GM12878 (cell line): ENCODE measurements around the gene HMOX2. TPM values are rescaled to one million over a fixed set of nuclear protein-coding genes. Genes with fewer than 3 reads are reported as not detected.

Source experiments
- ATAC-seq: fragments of 200-7000 bp; cut with Tn5 transposase; 3 replicates; pipeline ENCODE4 v1.9.1; 2020; ENCODE audit warnings: mild to moderate bottlenecking, moderate library complexity
- BruUV-seq: library from RNA; stranded (reverse); fragments of 400-500 nt; replicated peaks from 2 replicates; lab custom pipeline; 2021; lab: Mats Ljungman, UMichigan
- CTCF ChIA-PET: fragments of 300-600 bp; sonication (Branson Sonifier 250); formaldehyde crosslinking; extraction: SDS; loops from one replicate; lab custom pipeline; 2021; ENCODE audit warnings: inconsistent platforms; lab: Yijun Ruan, JAX
- POLR2A ChIA-PET: fragments of 350-600 bp; formaldehyde crosslinking; extraction: SDS; loops from one replicate; lab custom pipeline; 2021; ENCODE audit warnings: inconsistent platforms; lab: Charles Lee
- RAD21 ChIA-PET: fragments of 300-600 bp; sonication (Branson Sonifier 250); formaldehyde crosslinking; loops from one replicate; lab custom pipeline; 2023; ENCODE audit warnings: antibody characterized with exemption; ENCODE audit not compliant: unreplicated experiment; lab: Charles Lee
- SMC1A ChIA-PET: fragments of 300-600 bp; sonication (Branson Sonifier 250); formaldehyde crosslinking; loops from one replicate; lab custom pipeline; 2023; ENCODE audit not compliant: unreplicated experiment, uncharacterized antibody; lab: Charles Lee
- DNase-seq: peaks from one replicate; pipeline ENCODE4 v3.0.0-alpha.2; 2011; ENCODE audit warnings: low read depth, low spot score
- FAIRE-seq: peaks from 3 replicates; lab custom pipeline; 2011; peaks lifted over from hg19 to GRCh38; lab: Jason Lieb, UNC
- H2AFZ ChIP-seq: 2 replicates; pipeline ENCODE4 v1.6.0; 2011; ENCODE audit warnings: low read depth, low read length, control low read depth; ENCODE audit not compliant: control insufficient read depth
- H3K27ac ChIP-seq: 2 replicates; pipeline ENCODE4 v1.5.1; 2011; ENCODE audit warnings: control low read depth; ENCODE audit not compliant: control insufficient read depth, insufficient read depth
- H3K27me3 ChIP-seq, 2 experiments: replicated peaks in 1 of 2; 2 replicates each; pipeline versions ENCODE4 v1.6.0 to v1.6.1; 2011; ENCODE audit warnings: low read length in 1 of 2; ENCODE audit not compliant: control insufficient read depth in 2 of 2, insufficient read depth in 2 of 2
- H3K36me3 ChIP-seq, 2 experiments: 2 replicates each; pipeline ENCODE4 v1.5.1; 2011; ENCODE audit warnings: low read length in 1 of 2; ENCODE audit not compliant: control insufficient read depth in 2 of 2, insufficient read depth in 2 of 2
- H3K4me1 ChIP-seq: 2 replicates; pipeline ENCODE4 v1.6.1; 2011; ENCODE audit warnings: mild to moderate bottlenecking, low read length, moderate library complexity, mixed read lengths; ENCODE audit not compliant: control insufficient read depth, insufficient read depth
- H3K4me2 ChIP-seq: 2 replicates; pipeline ENCODE4 v1.6.0; 2011; ENCODE audit warnings: control low read depth; ENCODE audit not compliant: control insufficient read depth, insufficient read depth
- H3K4me3 ChIP-seq: fragments of 200-600 bp; sonication (generic); 2 replicates; pipeline ENCODE4 v1.5.1; 2016
- H3K79me2 ChIP-seq: 2 replicates; pipeline ENCODE4 v1.6.0; 2011; ENCODE audit warnings: low read length; ENCODE audit not compliant: control insufficient read depth, insufficient read depth
- H3K9ac ChIP-seq: 2 replicates; pipeline ENCODE4 v1.8.0; 2011; ENCODE audit warnings: low read length, control low read depth, mixed read lengths; ENCODE audit not compliant: control insufficient read depth, insufficient read depth
- H3K9me3 ChIP-seq: replicated peaks from 3 replicates; pipeline ENCODE4 v1.5.1; 2011; ENCODE audit warnings: mild to moderate bottlenecking, low read length; ENCODE audit not compliant: control insufficient read depth, insufficient read depth
- H4K20me1 ChIP-seq: 2 replicates; pipeline ENCODE4 v1.6.0; 2011; ENCODE audit not compliant: control insufficient read depth, insufficient read depth
- BACH1 ChIP-seq: fragments of 450-650 bp; IDR thresholded peaks from 2 replicates; pipeline ENCODE4 v1.6.1; 2017; ENCODE audit warnings: mild to moderate bottlenecking, borderline replicate concordance
- EED ChIP-seq: sonication (generic); IDR thresholded peaks from 2 replicates; pipeline ENCODE4 v1.6.1; 2016; ENCODE audit warnings: antibody characterized with exemption, low read depth
- HDAC2 ChIP-seq: fragments of 200-600 bp; sonication (generic); IDR thresholded peaks from 2 replicates; pipeline ENCODE4 v1.6.1; 2017
- IKZF2 ChIP-seq, 2 experiments: fragments of 450-650 bp; IDR thresholded peaks; 2 replicates each; pipeline ENCODE4 v1.6.1; 2017; ENCODE audit warnings: mild to moderate bottlenecking in 2 of 2, moderate library complexity in 2 of 2
- JUND ChIP-seq: IDR thresholded peaks from 2 replicates; pipeline ENCODE4 v1.6.1; 2012; ENCODE audit warnings: low read depth, mild to moderate bottlenecking, low read length, improper control_type of control experiment, moderate library complexity
- KAT2A ChIP-seq: conservative IDR thresholded peaks from 2 replicates; pipeline ENCODE4 v1.6.1; 2011; ENCODE audit warnings: low read depth, low read length; ENCODE audit not compliant: control insufficient read depth
- MEF2A ChIP-seq: IDR thresholded peaks from 2 replicates; pipeline ENCODE4 v1.6.1; 2011; ENCODE audit warnings: low read depth, mild to moderate bottlenecking, low read length, moderate library complexity; ENCODE audit not compliant: insufficient read depth
- MXI1 ChIP-seq: fragments of 150-350 bp; IDR thresholded peaks from 2 replicates; pipeline ENCODE4 v1.6.1; 2011; ENCODE audit warnings: low read depth, mild to moderate bottlenecking, inconsistent platforms, low read length, improper control_type of control experiment
- PML ChIP-seq: IDR thresholded peaks from 2 replicates; pipeline ENCODE4 v1.6.1; 2012; ENCODE audit warnings: low read length, inconsistent platforms
- POLR2A ChIP-seq: IDR thresholded peaks from 2 replicates; pipeline ENCODE4 v1.6.1; 2011; ENCODE audit warnings: low read depth, mild to moderate bottlenecking, low read length
- RELA ChIP-seq: fragments of 450-650 bp; IDR thresholded peaks from 2 replicates; pipeline ENCODE4 v1.8.0; 2014; ENCODE audit warnings: borderline replicate concordance; ENCODE audit not compliant: partially characterized antibody
- SMAD5 ChIP-seq: IDR thresholded peaks from 2 replicates; pipeline ENCODE4 v1.6.1; 2016; ENCODE audit warnings: antibody characterized with exemption, low read depth
- SMC3 ChIP-seq: IDR thresholded peaks from 2 replicates; pipeline ENCODE4 v1.6.1; 2011; ENCODE audit warnings: low read length, improper control_type of control experiment, borderline replicate concordance
- SREBF2 ChIP-seq: IDR thresholded peaks from 2 replicates; pipeline ENCODE4 v1.6.1; 2012; ENCODE audit warnings: mild to moderate bottlenecking, low read length
- SUZ12 ChIP-seq: fragments of 200-600 bp; sonication (generic); IDR thresholded peaks from one replicate; pipeline ENCODE4 v1.6.1; 2018; ENCODE audit warnings: antibody characterized with exemption, mild to moderate bottlenecking; ENCODE audit not compliant: unreplicated experiment
- YY1 ChIP-seq: IDR thresholded peaks from 2 replicates; pipeline ENCODE4 v1.6.1; 2011; ENCODE audit warnings: low read depth, mild to moderate bottlenecking, low read length
- ZNF24 ChIP-seq: fragments of 450-650 bp; IDR thresholded peaks from 2 replicates; pipeline ENCODE4 v1.6.1; 2017; ENCODE audit warnings: antibody characterized with exemption, mild to moderate bottlenecking
- ZSCAN29 ChIP-seq: fragments of 450-650 bp; IDR thresholded peaks from 2 replicates; pipeline ENCODE4 v1.6.1; 2017; ENCODE audit warnings: mild to moderate bottlenecking, moderate library complexity
- in situ Hi-C: fragments of 300-500 bp; cut with MboI; formaldehyde crosslinking; loops from 9 replicates; pipeline ENCODE4 v1.14.3; 2018; ENCODE audit warnings: mixed read lengths
- intact Hi-C: fragments of 100-400 bp; cut with micrococcal nuclease; formaldehyde crosslinking; loops from one replicate; pipeline ENCODE4 v1.14.2; 2022; ENCODE audit not compliant: unreplicated experiment
- polyA plus RNA-seq, 11 experiments: library from polyadenylated mRNA; depleted of rRNA in 4 of 11; unstranded in 6 of 11; stranded (reverse) in 5 of 11; fragments of >200 nt; fragmentation: Nextera tagmentation in 4 of 11; fragmentation: Illumina TruSeq in 1 of 11; extraction: Ambion mirVana in 4 of 11; extraction: Trizol in 1 of 11; gene quantifications; 1 replicate in 1 of 11; 2 replicates in 10 of 11; pipeline versions ENCODE4 v1.2.1 to v1.2.3, GENCODE V29; 2011 to 2016; ENCODE audit warnings: inconsistent platforms in 2 of 11, missing spikeins in 2 of 11, low read depth in 1 of 11
- total RNA-seq, 4 experiments: library from RNA; depleted of rRNA in 3 of 4; stranded (reverse); fragments of >200 nt in 3 of 4; fragmentation: Illumina TruSeq in 1 of 4; extraction: Trizol in 1 of 4; gene quantifications; 2 replicates each; pipeline versions ENCODE4 v1.2.1 to v1.2.3, GENCODE V29; 2013 to 2021
- TF ChIP-seq, protein P1 (sequence below): fragments of 450-650 bp; IDR thresholded peaks from 2 replicates; pipeline ENCODE4 v1.6.1; 2017; ENCODE audit warnings: mild to moderate bottlenecking, low read depth, inconsistent platforms; ENCODE audit not compliant: poor library complexity, severe bottlenecking
- TF ChIP-seq, protein P2 (sequence below): IDR thresholded peaks from 2 replicates; pipeline ENCODE4 v1.6.1; 2011; ENCODE audit warnings: borderline replicate concordance, low read depth, mild to moderate bottlenecking, moderate library complexity, mixed read lengths, low read length; ENCODE audit not compliant: insufficient read depth; ENCODE audit errors: extremely low read length
- TF ChIP-seq, protein P3 (sequence below): fragments of 450-650 bp; IDR thresholded peaks from 2 replicates; pipeline ENCODE4 v1.6.1; 2016; ENCODE audit warnings: mild to moderate bottlenecking
- TF ChIP-seq, protein P4 (sequence below): IDR thresholded peaks from 2 replicates; pipeline ENCODE4 v1.6.1; 2011; ENCODE audit warnings: low read depth, low read length, improper control_type of control experiment, borderline replicate concordance

HMOX2 gene
- total and polyA plus RNA-seq, 10 of the 15 experiments (the other 5 are each of a cell fraction or from before 2014, with no cell fraction given): 26.4 to 111 (median 57.8) TPM

DNA sequence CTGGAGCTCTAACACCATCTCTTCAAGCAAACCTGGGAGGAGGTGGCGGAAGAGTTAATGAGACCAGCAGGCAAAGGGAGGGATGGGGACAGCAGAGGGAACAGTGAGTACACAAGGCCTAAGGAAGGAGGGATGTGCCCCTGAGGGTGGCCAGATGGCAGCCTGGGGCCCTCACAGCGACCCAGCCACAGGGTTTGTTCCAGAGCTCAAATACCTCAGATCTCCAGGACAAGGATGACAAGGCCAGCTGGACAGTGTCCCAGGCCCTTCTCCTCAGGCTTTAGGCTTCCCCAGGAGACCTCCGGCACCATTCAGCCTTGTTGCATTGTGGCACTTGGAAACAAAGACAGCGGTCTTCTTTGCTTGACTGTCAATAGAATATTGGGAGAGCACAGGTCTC lies 47.5 kb downstream of the HMOX2 start (continued):
- TF ChIP-seq, protein P1, sequence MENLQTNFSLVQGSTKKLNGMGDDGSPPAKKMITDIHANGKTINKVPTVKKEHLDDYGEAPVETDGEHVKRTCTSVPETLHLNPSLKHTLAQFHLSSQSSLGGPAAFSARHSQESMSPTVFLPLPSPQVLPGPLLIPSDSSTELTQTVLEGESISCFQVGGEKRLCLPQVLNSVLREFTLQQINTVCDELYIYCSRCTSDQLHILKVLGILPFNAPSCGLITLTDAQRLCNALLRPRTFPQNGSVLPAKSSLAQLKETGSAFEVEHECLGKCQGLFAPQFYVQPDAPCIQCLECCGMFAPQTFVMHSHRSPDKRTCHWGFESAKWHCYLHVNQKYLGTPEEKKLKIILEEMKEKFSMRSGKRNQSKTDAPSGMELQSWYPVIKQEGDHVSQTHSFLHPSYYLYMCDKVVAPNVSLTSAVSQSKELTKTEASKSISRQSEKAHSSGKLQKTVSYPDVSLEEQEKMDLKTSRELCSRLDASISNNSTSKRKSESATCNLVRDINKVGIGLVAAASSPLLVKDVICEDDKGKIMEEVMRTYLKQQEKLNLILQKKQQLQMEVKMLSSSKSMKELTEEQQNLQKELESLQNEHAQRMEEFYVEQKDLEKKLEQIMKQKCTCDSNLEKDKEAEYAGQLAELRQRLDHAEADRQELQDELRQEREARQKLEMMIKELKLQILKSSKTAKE: no peak
- no peak for TF ChIP-seq ZSCAN29
- TF ChIP-seq SMAD5: no peak
- TF ChIP-seq IKZF2 (IDR thresholded peaks at IDR 0.05): no peak
- TF ChIP-seq SREBF2: no peak
- no peak for TF ChIP-seq EED
- TF ChIP-seq HDAC2: no peak
- TF ChIP-seq, all 136 proteins: peak for 0

DNA sequence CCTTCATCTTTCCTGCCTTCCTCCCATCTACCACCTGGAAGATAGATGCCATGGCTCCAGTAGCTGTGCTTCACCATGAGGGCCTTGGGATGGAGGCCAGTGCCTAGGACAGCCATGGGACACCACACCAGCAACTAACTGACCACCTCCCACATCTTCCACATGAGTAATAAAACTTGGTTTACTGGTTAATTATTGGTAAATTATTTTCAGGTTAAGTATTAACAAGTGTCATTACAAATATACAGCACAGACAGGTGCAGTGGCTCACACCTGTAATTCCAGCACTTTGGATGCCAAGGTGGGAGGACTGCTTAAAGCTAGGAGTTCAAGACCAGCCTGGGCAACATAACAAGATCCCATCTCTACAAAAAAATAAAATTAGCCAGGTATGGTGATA lies 48.4 kb downstream of the HMOX2 start:
- Histone ChIP-seq H3K79me2 (no peaks in the 10 kb centered on the region), H3K4me1 (peaks cover 12% of the 10 kb centered on the region), H3K9me3 (no peaks in the 10 kb centered on the region), H2AFZ (no peak overlapping the region), H4K20me1 (no peaks in the 10 kb centered on the region), H3K27ac (no peak overlapping the region), H3K27me3 (no peaks in the 10 kb centered on the region), H3K4me2 (no peak overlapping the region), H3K9ac (no peak overlapping the region), H3K36me3 (no peaks in the 10 kb centered on the region; a peak in 1 of 4 replicates), H3K4me3 (no peak overlapping the region)
- DNase-seq (no peak), ATAC-seq (no peak), FAIRE-seq (no peak)
- ChIA-PET SMC1A (interaction anchor here (1.4 to 1.8 kb wide), 2 partner anchors 9 to 12 kb away, joined by 3 to 5 read pairs; no protein-coding TSS in a partner anchor), RAD21 (no interaction called here), POLR2A (interaction anchor here (0.5 to 1.4 kb wide), 2 partner anchors 14 to 106 kb away, joined by 4 read pairs; partner anchors contain the start of gene CDIP1), CTCF (interaction anchor here (1.1 to 1.2 kb wide), 3 partner anchors 10 to 61 kb away, joined by 3 to 4 read pairs (median 3); no protein-coding TSS in a partner anchor)
- in situ Hi-C loops (no loop called here), intact Hi-C loops (no loop called here)
- BruUV-seq: no TSS peak
- TF ChIP-seq MXI1 (no peak), RELA (no peak), MEF2A (no peak), JUND (no peak), KAT2A (no peak), SMC3 (no peak), BACH1 (no peak), SUZ12 (no peak), ZNF24 (no peak), YY1 (no peak), POLR2A (no peak), PML (no peak)
- TF ChIP-seq, protein P2, sequence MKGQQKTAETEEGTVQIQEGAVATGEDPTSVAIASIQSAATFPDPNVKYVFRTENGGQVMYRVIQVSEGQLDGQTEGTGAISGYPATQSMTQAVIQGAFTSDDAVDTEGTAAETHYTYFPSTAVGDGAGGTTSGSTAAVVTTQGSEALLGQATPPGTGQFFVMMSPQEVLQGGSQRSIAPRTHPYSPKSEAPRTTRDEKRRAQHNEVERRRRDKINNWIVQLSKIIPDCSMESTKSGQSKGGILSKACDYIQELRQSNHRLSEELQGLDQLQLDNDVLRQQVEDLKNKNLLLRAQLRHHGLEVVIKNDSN: no peak
- TF ChIP-seq, protein P3, sequence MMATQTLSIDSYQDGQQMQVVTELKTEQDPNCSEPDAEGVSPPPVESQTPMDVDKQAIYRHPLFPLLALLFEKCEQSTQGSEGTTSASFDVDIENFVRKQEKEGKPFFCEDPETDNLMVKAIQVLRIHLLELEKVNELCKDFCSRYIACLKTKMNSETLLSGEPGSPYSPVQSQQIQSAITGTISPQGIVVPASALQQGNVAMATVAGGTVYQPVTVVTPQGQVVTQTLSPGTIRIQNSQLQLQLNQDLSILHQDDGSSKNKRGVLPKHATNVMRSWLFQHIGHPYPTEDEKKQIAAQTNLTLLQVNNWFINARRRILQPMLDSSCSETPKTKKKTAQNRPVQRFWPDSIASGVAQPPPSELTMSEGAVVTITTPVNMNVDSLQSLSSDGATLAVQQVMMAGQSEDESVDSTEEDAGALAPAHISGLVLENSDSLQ: no peak
- TF ChIP-seq, protein P4, sequence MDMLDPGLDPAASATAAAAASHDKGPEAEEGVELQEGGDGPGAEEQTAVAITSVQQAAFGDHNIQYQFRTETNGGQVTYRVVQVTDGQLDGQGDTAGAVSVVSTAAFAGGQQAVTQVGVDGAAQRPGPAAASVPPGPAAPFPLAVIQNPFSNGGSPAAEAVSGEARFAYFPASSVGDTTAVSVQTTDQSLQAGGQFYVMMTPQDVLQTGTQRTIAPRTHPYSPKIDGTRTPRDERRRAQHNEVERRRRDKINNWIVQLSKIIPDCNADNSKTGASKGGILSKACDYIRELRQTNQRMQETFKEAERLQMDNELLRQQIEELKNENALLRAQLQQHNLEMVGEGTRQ: no peak
